HCT116 (cell line): ENCODE data around the gene MAP7. TPM values are rescaled to one million over a fixed set of nuclear protein-coding genes. Genes with fewer than 3 reads are reported as not detected.

Experiments used
- ATAC-seq: fragments of 200-7000 bp; cut with Tn5 transposase; 2 replicates; pipeline ENCODE4 v1.9.1; 2020; ENCODE audit warnings: mild to moderate bottlenecking, moderate library complexity
- BruUV-seq: library from RNA; stranded (reverse); fragments of 400-500 nt; replicated peaks from 2 replicates; lab custom pipeline; 2021; lab: Mats Ljungman, UMichigan
- CTCF ChIA-PET: fragments of 300-600 bp; sonication (Branson Sonifier 250); formaldehyde crosslinking; loops from one replicate; lab custom pipeline; 2021; ENCODE audit warnings: antibody characterized with exemption; lab: Charles Lee
- POLR2A ChIA-PET: fragments of 300-600, 350-600 bp; sonication (Branson Sonifier 250); formaldehyde crosslinking; loops from one replicate; lab custom pipeline; 2021; ENCODE audit warnings: antibody characterized with exemption; lab: Charles Lee
- RAD21 ChIA-PET, 2 experiments: fragments of 300-600 bp; sonication (Branson Sonifier 250); formaldehyde crosslinking; loops; one replicate each; lab custom pipeline; 2023; ENCODE audit warnings: low total read pairs in 2 of 2; ENCODE audit not compliant: uncharacterized antibody in 2 of 2, unreplicated experiment in 2 of 2, low non-redundant PET in 1 of 2; lab: Charles Lee
- DNase-seq: peaks from one replicate; pipeline ENCODE4 v3.0.0-alpha.2; 2010; ENCODE audit warnings: low read depth, low spot score
- H2AFZ ChIP-seq: fragments of 200-600 bp; shearing (Covaris generic), sonication (generic); 2 replicates; pipeline ENCODE4 v1.6.1; 2017; ENCODE audit warnings: low read depth, mixed run types, mixed read lengths, antibody characterized with exemption, low read length; ENCODE audit not compliant: poor library complexity, severe bottlenecking
- H3K27ac ChIP-seq: 2 replicates; pipeline ENCODE4 v1.5.1; 2012; ENCODE audit warnings: low read depth, low read length
- H3K27me3 ChIP-seq: fragments of 200-600 bp; sonication (generic); 2 replicates; pipeline ENCODE4 v1.6.1; 2016; ENCODE audit warnings: mixed run types, low read length, mixed read lengths; ENCODE audit not compliant: insufficient read depth
- H3K36me3 ChIP-seq, 2 experiments: fragments of 200-500 bp in 1 of 2; fragments of 200-600 bp in 1 of 2; sonication (Bioruptor generic) in 1 of 2; sonication (generic) in 1 of 2; 2 replicates each; pipeline versions ENCODE4 v1.5.1 to v1.6.1; 2014 to 2016; ENCODE audit warnings: low read length in 2 of 2, inconsistent platforms in 1 of 2, mixed read lengths in 1 of 2, mixed run types in 1 of 2; ENCODE audit not compliant: insufficient read depth in 2 of 2, control insufficient read depth in 1 of 2
- H3K4me1 ChIP-seq, 2 experiments: fragments of 200-600 bp in 1 of 2; sonication (generic) in 1 of 2; 2 replicates each; pipeline versions ENCODE4 v1.5.1 to v1.6.1; 2012 to 2017; ENCODE audit warnings: low read length in 2 of 2, inconsistent platforms in 1 of 2, mild to moderate bottlenecking in 1 of 2, mixed read lengths in 1 of 2, mixed run types in 1 of 2, moderate library complexity in 1 of 2; ENCODE audit not compliant: insufficient read depth in 2 of 2, control insufficient read depth in 1 of 2
- H3K4me2 ChIP-seq: fragments of 200-600 bp; sonication (generic); 2 replicates; pipeline ENCODE4 v1.6.1; 2017; ENCODE audit warnings: mixed run types, low read length, mixed read lengths
- H3K4me3 ChIP-seq, 2 experiments: fragments of 200-600 bp in 1 of 2; sonication (generic) in 1 of 2; replicated peaks in 1 of 2; 2 replicates each; pipeline ENCODE4 v1.5.1; 2011 to 2016; ENCODE audit warnings: low read length in 2 of 2, control low read depth in 1 of 2, low read depth in 1 of 2, mild to moderate bottlenecking in 1 of 2, mixed read lengths in 1 of 2, mixed run types in 1 of 2
- H3K79me2 ChIP-seq: fragments of 200-600 bp; sonication (generic); 2 replicates; pipeline ENCODE4 v1.6.1; 2017; ENCODE audit warnings: mild to moderate bottlenecking, mixed run types, low read length, moderate library complexity, mixed read lengths; ENCODE audit not compliant: insufficient read depth
- H3K9ac ChIP-seq: fragments of 200-600 bp; sonication (generic); 2 replicates; pipeline ENCODE4 v1.6.1; 2016; ENCODE audit warnings: low read length, mixed read lengths
- H3K9me2 ChIP-seq: fragments of 200-600 bp; sonication (generic), shearing (Covaris generic); 2 replicates; pipeline ENCODE4 v1.6.1; 2017; ENCODE audit warnings: mixed run types, mild to moderate bottlenecking, moderate library complexity; ENCODE audit not compliant: insufficient read depth
- H3K9me3 ChIP-seq, 2 experiments: fragments of 200-500 bp in 1 of 2; fragments of 200-600 bp in 1 of 2; sonication (Bioruptor generic) in 1 of 2; sonication (generic) in 1 of 2; 2 replicates each; pipeline ENCODE4 v1.6.1; 2014 to 2017; ENCODE audit warnings: low read length in 2 of 2, mixed read lengths in 2 of 2, inconsistent platforms in 1 of 2, low read depth in 1 of 2, mild to moderate bottlenecking in 1 of 2, mixed run types in 1 of 2, moderate library complexity in 1 of 2; ENCODE audit not compliant: control insufficient read depth in 1 of 2, insufficient read depth in 1 of 2
- H4K20me1 ChIP-seq: fragments of 200-600 bp; sonication (generic), shearing (Covaris generic); 2 replicates; pipeline ENCODE4 v1.6.1; 2017; ENCODE audit warnings: mixed run types, mild to moderate bottlenecking, moderate library complexity; ENCODE audit not compliant: insufficient read depth
- CBX3 ChIP-seq: IDR thresholded peaks from 2 replicates; pipeline ENCODE4 v1.6.1; 2012; ENCODE audit warnings: low read depth
- EGR1 ChIP-seq: IDR thresholded peaks from 2 replicates; pipeline ENCODE4 v1.6.1; 2012; ENCODE audit warnings: low read depth
- ELF1 ChIP-seq: IDR thresholded peaks from 2 replicates; pipeline ENCODE4 v1.6.1; 2012; ENCODE audit warnings: low read depth, borderline replicate concordance
- FOSL1 ChIP-seq: IDR thresholded peaks from 2 replicates; pipeline ENCODE4 v1.6.1; 2012; ENCODE audit warnings: low read depth
- POLR2A ChIP-seq: IDR thresholded peaks from 2 replicates; pipeline ENCODE4 v1.7.0; 2011; ENCODE audit warnings: borderline replicate concordance; ENCODE audit not compliant: insufficient read depth, insufficient read length; ENCODE audit errors: extremely low read depth
- POLR2AphosphoS5 ChIP-seq: IDR thresholded peaks from 2 replicates; pipeline ENCODE4 v1.6.1; 2011; ENCODE audit warnings: mild to moderate bottlenecking, low read depth, low read length, moderate library complexity
- RAD21 ChIP-seq: IDR thresholded peaks from 2 replicates; pipeline ENCODE4 v1.6.1; 2012; ENCODE audit warnings: low read depth, mild to moderate bottlenecking
- SP1 ChIP-seq: IDR thresholded peaks from 2 replicates; pipeline ENCODE4 v1.6.1; 2012; ENCODE audit warnings: low read depth
- SRF ChIP-seq: IDR thresholded peaks from 2 replicates; pipeline ENCODE4 v1.6.1; 2012; ENCODE audit warnings: low read depth
- ZFX ChIP-seq: fragments of 450-650 bp; IDR thresholded peaks from 2 replicates; pipeline ENCODE4 v1.6.1; 2017
- ZNF274 ChIP-seq: fragments of 200-500 bp; sonication (Bioruptor generic); IDR thresholded peaks from 2 replicates; pipeline ENCODE4 v1.6.1; 2014; ENCODE audit warnings: mild to moderate bottlenecking, low read depth, low read length, inconsistent platforms
- intact Hi-C: fragments of 100-400 bp; cut with micrococcal nuclease; formaldehyde crosslinking; loops from 2 replicates; pipeline ENCODE4 v1.10.0; 2022
- total RNA-seq: library from RNA; stranded (reverse); gene quantifications from one replicate; pipeline ENCODE4 v1.2.1, GENCODE V29; 2021; ENCODE audit not compliant: unreplicated experiment
- TF ChIP-seq, protein P1 (sequence below): IDR thresholded peaks from 2 replicates; pipeline ENCODE4 v1.6.1; 2011; ENCODE audit warnings: mild to moderate bottlenecking, low read length, moderate library complexity; ENCODE audit not compliant: insufficient replicate concordance; ENCODE audit errors: extremely low read depth
- TF ChIP-seq, protein P2 (sequence below), 3 experiments: fragments of 200-600 bp in 1 of 3; sonication (generic) in 1 of 3; IDR thresholded peaks in 2 of 3; conservative IDR thresholded peaks in 1 of 3; 2 replicates each; pipeline ENCODE4 v1.5.1; 2012 to 2017; ENCODE audit warnings: low read depth in 2 of 3, low read length in 2 of 3, antibody characterized with exemption in 1 of 3, borderline replicate concordance in 1 of 3, control low read depth in 1 of 3, mild to moderate bottlenecking in 1 of 3, mixed read lengths in 1 of 3, mixed run types in 1 of 3, moderate library complexity in 1 of 3; ENCODE audit not compliant: insufficient read depth in 1 of 3
- TF ChIP-seq, protein P3 (sequence below): IDR thresholded peaks from 2 replicates; pipeline ENCODE4 v1.6.1; 2012

The MAP7 gene
- total RNA-seq, 1 experiment from 2014 or later, result 35.5 TPM

DNA sequence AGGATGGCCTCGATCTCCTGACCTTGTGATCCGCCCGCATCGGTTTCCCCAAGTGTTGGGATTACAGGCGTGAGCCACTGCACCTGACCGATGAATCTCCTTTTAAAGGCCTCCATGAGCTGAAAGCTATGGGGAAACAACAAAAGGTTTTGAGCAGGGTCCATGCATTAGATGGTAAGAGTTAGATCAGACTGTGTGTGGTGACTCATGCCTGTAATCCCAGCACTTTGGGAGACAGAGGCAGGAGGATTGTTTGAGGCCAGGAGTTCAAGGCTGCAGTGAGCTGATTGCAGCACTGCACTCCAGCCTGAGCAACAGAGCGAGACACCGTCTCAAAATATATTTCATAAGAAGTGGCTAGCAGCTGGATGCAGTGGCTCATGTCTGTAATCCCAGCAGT lies 219.6 kb downstream of the MAP7 start:
- no peak overlapping the region for H3K27ac ChIP-seq
- TF ChIP-seq FOSL1, result no peak
- TF ChIP-seq, protein P1, sequence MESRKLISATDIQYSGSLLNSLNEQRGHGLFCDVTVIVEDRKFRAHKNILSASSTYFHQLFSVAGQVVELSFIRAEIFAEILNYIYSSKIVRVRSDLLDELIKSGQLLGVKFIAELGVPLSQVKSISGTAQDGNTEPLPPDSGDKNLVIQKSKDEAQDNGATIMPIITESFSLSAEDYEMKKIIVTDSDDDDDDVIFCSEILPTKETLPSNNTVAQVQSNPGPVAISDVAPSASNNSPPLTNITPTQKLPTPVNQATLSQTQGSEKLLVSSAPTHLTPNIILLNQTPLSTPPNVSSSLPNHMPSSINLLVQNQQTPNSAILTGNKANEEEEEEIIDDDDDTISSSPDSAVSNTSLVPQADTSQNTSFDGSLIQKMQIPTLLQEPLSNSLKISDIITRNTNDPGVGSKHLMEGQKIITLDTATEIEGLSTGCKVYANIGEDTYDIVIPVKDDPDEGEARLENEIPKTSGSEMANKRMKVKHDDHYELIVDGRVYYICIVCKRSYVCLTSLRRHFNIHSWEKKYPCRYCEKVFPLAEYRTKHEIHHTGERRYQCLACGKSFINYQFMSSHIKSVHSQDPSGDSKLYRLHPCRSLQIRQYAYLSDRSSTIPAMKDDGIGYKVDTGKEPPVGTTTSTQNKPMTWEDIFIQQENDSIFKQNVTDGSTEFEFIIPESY, result no peak
- TF ChIP-seq, protein P2, sequence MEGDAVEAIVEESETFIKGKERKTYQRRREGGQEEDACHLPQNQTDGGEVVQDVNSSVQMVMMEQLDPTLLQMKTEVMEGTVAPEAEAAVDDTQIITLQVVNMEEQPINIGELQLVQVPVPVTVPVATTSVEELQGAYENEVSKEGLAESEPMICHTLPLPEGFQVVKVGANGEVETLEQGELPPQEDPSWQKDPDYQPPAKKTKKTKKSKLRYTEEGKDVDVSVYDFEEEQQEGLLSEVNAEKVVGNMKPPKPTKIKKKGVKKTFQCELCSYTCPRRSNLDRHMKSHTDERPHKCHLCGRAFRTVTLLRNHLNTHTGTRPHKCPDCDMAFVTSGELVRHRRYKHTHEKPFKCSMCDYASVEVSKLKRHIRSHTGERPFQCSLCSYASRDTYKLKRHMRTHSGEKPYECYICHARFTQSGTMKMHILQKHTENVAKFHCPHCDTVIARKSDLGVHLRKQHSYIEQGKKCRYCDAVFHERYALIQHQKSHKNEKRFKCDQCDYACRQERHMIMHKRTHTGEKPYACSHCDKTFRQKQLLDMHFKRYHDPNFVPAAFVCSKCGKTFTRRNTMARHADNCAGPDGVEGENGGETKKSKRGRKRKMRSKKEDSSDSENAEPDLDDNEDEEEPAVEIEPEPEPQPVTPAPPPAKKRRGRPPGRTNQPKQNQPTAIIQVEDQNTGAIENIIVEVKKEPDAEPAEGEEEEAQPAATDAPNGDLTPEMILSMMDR (IDR thresholded peaks at IDR 0.05 in 2 of 3, conservative IDR thresholded peaks at IDR 0.05 in 1 of 3; ENCODE audit: borderline replicate concordance in 1 of 3, insufficient read depth in 1 of 3, low read depth in 2 of 3, low read length in 2 of 3), result no peak
- TF ChIP-seq RAD21, result no peak
- no peak for TF ChIP-seq CBX3
- no peak for TF ChIP-seq SP1
- TF ChIP-seq ZNF274, result no peak
- no peak for TF ChIP-seq ELF1
- TF ChIP-seq SRF, result no peak
- no peak for TF ChIP-seq POLR2AphosphoS5
- TF ChIP-seq, protein P3, sequence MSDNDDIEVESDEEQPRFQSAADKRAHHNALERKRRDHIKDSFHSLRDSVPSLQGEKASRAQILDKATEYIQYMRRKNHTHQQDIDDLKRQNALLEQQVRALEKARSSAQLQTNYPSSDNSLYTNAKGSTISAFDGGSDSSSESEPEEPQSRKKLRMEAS, result no peak
- TF ChIP-seq EGR1, result no peak
- TF ChIP-seq ZFX, result no peak
- TF ChIP-seq POLR2A, result no peak
- no peaks in the 10 kb centered on the region for H3K27me3 ChIP-seq
- no peak overlapping the region for H3K4me3 ChIP-seq
- no peaks in the 10 kb centered on the region for H3K9me2 ChIP-seq
- no peaks in the 10 kb centered on the region for H3K9me3 ChIP-seq
- H4K20me1 ChIP-seq, result no peaks in the 10 kb centered on the region
- no peaks in the 10 kb centered on the region for H3K79me2 ChIP-seq
- DNase-seq (no peak), ATAC-seq (no peak)
- RAD21 ChIA-PET, result no interaction called here
- intact Hi-C loops, result no loop called here
- POLR2A ChIA-PET, result no interaction called here
- no peak overlapping the region for H2AFZ ChIP-seq
- H3K36me3 ChIP-seq, result no peaks in the 10 kb centered on the region
- H3K9ac ChIP-seq, result no peak overlapping the region
- BruUV-seq, result no TSS peak
- H3K4me2 ChIP-seq, result no peak overlapping the region
- H3K4me1 ChIP-seq, result no peaks in the 10 kb centered on the region
- CTCF ChIA-PET, result no interaction called here
